Keratinocyte (primary cell): Measurements from ENCODE around the gene SDCCAG8. TPM values are rescaled to one million over a fixed set of nuclear protein-coding genes. Genes with fewer than 3 reads are reported as not detected.
"Not testable (repeated sequence)": the region's sequence is repeated elsewhere in the genome, so short reads cannot be mapped to it uniquely, and the experiment has no call there.

Experiments used
- DNase-seq: peaks from one replicate; pipeline ENCODE4 v3.0.0-alpha.2; 2011; ENCODE audit warnings: low read depth, missing footprints, low spot score
- FAIRE-seq: peaks from 2 replicates; lab custom pipeline; 2011; peaks lifted over from hg19 to GRCh38; lab: Jason Lieb, UNC
- H2AFZ ChIP-seq: 2 replicates; pipeline ENCODE4 v1.6.0; 2012; ENCODE audit warnings: low read length, control low read depth, inconsistent platforms; ENCODE audit not compliant: control insufficient read depth
- H3K27ac ChIP-seq: 2 replicates; pipeline ENCODE4 v1.5.1; 2011; ENCODE audit warnings: low read length; ENCODE audit not compliant: control insufficient read depth, insufficient read depth
- H3K27me3 ChIP-seq: 3 replicates; pipeline ENCODE4 v1.6.0; 2011; ENCODE audit warnings: low read length; ENCODE audit not compliant: control insufficient read depth, insufficient read depth; ENCODE audit errors: extremely low read depth
- H3K36me3 ChIP-seq, 2 experiments: 2 replicates in 1 of 2; 3 replicates in 1 of 2; pipeline ENCODE4 v1.5.1; 2011; ENCODE audit warnings: low read length in 2 of 2, mild to moderate bottlenecking in 1 of 2; ENCODE audit not compliant: control insufficient read depth in 2 of 2, insufficient read depth in 2 of 2; ENCODE audit errors: extremely low read depth in 1 of 2
- H3K4me1 ChIP-seq: 3 replicates; pipeline ENCODE4 v1.5.1; 2011; ENCODE audit warnings: low read length; ENCODE audit not compliant: control insufficient read depth, insufficient read depth; ENCODE audit errors: extremely low read depth
- H3K4me2 ChIP-seq: 3 replicates; pipeline ENCODE4 v1.6.0; 2011; ENCODE audit warnings: low read depth, low read length; ENCODE audit not compliant: control insufficient read depth, insufficient read depth; ENCODE audit errors: extremely low read depth
- H3K4me3 ChIP-seq, 3 experiments: fragments of 200-600 bp in 1 of 3; sonication (generic) in 1 of 3; 2 replicates in 2 of 3; 3 replicates in 1 of 3; pipeline ENCODE4 v1.5.1; 2011 to 2016; ENCODE audit warnings: low read length in 3 of 3, mild to moderate bottlenecking in 3 of 3, control low read depth in 2 of 3, inconsistent platforms in 1 of 3, low read depth in 1 of 3, mixed read lengths in 1 of 3, mixed run types in 1 of 3, moderate library complexity in 1 of 3; ENCODE audit not compliant: control insufficient read depth in 2 of 3, insufficient read depth in 2 of 3; ENCODE audit errors: extremely low read depth in 1 of 3
- H3K79me2 ChIP-seq: 2 replicates; pipeline ENCODE4 v1.6.0; 2012; ENCODE audit warnings: low read length; ENCODE audit not compliant: control insufficient read depth, insufficient read depth
- H3K9ac ChIP-seq: 3 replicates; pipeline ENCODE4 v1.6.0; 2011; ENCODE audit warnings: low read length; ENCODE audit not compliant: control insufficient read depth, insufficient read depth; ENCODE audit errors: extremely low read depth
- H3K9me1 ChIP-seq: 3 replicates; pipeline ENCODE4 v1.6.0; 2011; ENCODE audit warnings: low read length; ENCODE audit not compliant: control insufficient read depth, insufficient read depth; ENCODE audit errors: extremely low read depth
- H3K9me3 ChIP-seq: 2 replicates; pipeline ENCODE4 v1.5.1; 2012; ENCODE audit warnings: low read depth, low read length; ENCODE audit not compliant: control insufficient read depth
- H4K20me1 ChIP-seq: 3 replicates; pipeline ENCODE4 v1.6.0; 2011; ENCODE audit warnings: low read length; ENCODE audit not compliant: control insufficient read depth, insufficient read depth; ENCODE audit errors: extremely low read depth
- EZH2 ChIP-seq: IDR thresholded peaks from one replicate; pipeline ENCODE4 v1.6.1; 2012; ENCODE audit warnings: inconsistent platforms, mild to moderate bottlenecking, low read length, moderate library complexity
- dilution Hi-C: fragments of 300-500 bp; cut with MboI; formaldehyde crosslinking; loops from one replicate; pipeline ENCODE4 v1.7.0; 2020; ENCODE audit warnings: low sequenced_read_pairs; ENCODE audit not compliant: extremely low pct_ligation_motif_present
- polyA plus RNA-seq, 5 experiments: library from polyadenylated mRNA; depleted of rRNA in 3 of 5; stranded (reverse) in 3 of 5; stranded (forward) in 1 of 5; unstranded in 1 of 5; fragments of >200 nt; gene quantifications; 1 replicate in 1 of 5; 2 replicates in 3 of 5; 3 replicates in 1 of 5; pipeline versions ENCODE4 v1.2.1 to v1.2.3, GENCODE V29; 2011 to 2012; ENCODE audit warnings: missing spikeins in 2 of 5, low read depth in 1 of 5, low replicate concordance in 1 of 5
- TF ChIP-seq, protein P1 (sequence below), 3 experiments: IDR thresholded peaks in 1 of 3; conservative IDR thresholded peaks in 1 of 3; optimal IDR thresholded peaks in 1 of 3; 2 replicates in 2 of 3; 3 replicates in 1 of 3; pipeline versions ENCODE3 to v1.5.1; 2011; ENCODE audit warnings: low read length in 3 of 3, mild to moderate bottlenecking in 3 of 3, moderate library complexity in 2 of 3, control low read depth in 1 of 3, inconsistent platforms in 1 of 3; ENCODE audit not compliant: insufficient read depth in 2 of 3; ENCODE audit errors: extremely low read depth in 1 of 3

Gene SDCCAG8
- polyA plus RNA-seq, 1 donor (not counting 4 experiments of a cell fraction or from before 2014, with no cell fraction given) = 61.6 TPM

DNA sequence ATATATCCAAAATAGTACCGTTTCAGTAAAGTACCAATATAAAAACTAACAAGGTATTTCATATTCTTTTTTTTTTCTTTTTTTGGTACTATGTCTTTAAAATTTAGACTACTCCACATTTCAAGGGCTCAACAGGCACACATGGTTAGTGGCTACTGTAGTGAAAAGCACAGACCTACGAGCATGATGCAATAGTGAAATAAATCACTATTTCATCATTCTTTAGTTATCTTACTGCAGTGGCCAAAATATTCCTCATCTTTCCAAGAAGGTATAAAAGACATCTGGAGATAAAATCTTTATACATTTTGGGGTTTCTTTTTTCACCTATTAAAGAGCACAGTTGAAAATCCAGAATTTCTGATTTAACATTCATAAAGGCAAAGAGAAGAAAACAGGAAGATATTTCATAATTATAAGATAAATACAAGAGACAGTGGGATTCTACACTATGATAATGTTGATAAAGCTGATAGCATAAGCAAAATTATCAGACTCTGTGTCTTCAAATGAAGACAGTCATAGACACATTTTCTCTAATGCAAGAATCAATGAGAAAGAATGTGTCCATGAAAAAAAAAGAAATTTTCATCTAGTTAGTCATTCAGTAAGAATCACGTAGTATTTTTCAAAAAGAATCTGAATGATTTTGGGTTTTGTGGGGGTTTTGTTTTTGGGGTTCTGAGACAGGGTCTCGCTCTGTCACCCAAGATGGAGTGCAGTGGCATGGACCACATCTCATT lies 42.6 kb upstream of the SDCCAG8 start:
- no peak for FAIRE-seq
- Histone ChIP-seq H3K9ac (no peak overlapping the region), H3K9me1 (no peaks in the 10 kb centered on the region), H3K4me3 (no peak overlapping the region), H3K36me3 (no peaks in the 10 kb centered on the region), H3K27ac (no peak overlapping the region), H3K27me3 (no peaks in the 10 kb centered on the region), H3K4me2 (peak overlapping the region; percentile 4), H3K79me2 (peaks cover 3% of the 10 kb centered on the region), H3K9me3 (no peaks in the 10 kb centered on the region), H4K20me1 (no peaks in the 10 kb centered on the region), H2AFZ (no peak overlapping the region), H3K4me1 (no peaks in the 10 kb centered on the region)
- no peak for TF ChIP-seq EZH2
- TF ChIP-seq, protein P1, sequence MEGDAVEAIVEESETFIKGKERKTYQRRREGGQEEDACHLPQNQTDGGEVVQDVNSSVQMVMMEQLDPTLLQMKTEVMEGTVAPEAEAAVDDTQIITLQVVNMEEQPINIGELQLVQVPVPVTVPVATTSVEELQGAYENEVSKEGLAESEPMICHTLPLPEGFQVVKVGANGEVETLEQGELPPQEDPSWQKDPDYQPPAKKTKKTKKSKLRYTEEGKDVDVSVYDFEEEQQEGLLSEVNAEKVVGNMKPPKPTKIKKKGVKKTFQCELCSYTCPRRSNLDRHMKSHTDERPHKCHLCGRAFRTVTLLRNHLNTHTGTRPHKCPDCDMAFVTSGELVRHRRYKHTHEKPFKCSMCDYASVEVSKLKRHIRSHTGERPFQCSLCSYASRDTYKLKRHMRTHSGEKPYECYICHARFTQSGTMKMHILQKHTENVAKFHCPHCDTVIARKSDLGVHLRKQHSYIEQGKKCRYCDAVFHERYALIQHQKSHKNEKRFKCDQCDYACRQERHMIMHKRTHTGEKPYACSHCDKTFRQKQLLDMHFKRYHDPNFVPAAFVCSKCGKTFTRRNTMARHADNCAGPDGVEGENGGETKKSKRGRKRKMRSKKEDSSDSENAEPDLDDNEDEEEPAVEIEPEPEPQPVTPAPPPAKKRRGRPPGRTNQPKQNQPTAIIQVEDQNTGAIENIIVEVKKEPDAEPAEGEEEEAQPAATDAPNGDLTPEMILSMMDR (optimal IDR thresholded peaks at IDR 0.05 in 1 of 3, IDR thresholded peaks at IDR 0.05 in 1 of 3, conservative IDR thresholded peaks at IDR 0.05 in 1 of 3; ENCODE audit: extremely low read depth in 1 of 3, insufficient read depth in 2 of 3, low read length in 3 of 3) = no peak
- dilution Hi-C loops = no loop called here
- no peak for DNase-seq

DNA sequence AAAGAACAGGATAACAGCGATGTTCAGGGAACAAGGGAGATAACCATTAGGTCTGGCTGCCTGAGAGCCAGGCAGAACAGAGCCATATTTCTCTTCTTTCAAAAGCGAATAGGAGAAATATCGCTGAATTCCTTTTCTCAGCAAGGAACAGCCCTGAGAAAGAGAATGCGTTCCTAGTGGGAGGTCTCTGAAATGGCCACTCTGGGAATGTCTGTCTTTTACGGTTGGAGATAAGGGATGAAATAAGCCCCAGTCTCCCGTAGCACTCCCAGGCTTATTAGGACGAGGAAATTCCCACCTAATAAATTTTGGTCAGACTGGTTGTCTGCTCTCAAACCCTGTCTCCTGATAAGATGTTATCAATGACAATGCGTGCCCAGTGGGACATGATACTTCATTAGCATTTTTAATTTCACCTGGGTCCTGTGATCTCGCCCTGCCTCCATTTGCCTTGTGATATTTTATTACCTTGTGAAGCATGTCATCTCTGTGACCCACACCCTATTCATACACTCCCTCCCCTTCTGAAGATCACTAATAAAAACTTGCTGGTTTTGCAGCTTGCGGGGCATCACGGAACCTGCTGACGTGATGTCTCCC lies 40.5 kb upstream of the SDCCAG8 start:
- H3K9me3 ChIP-seq, H2AFZ ChIP-seq, H3K36me3 ChIP-seq, dilution Hi-C loops, H3K4me2 ChIP-seq, H3K27me3 ChIP-seq, H3K79me2 ChIP-seq, H3K27ac ChIP-seq, H3K4me3 ChIP-seq, H4K20me1 ChIP-seq, H3K4me1 ChIP-seq, H3K9ac ChIP-seq, H3K9me1 ChIP-seq, DNase-seq, FAIRE-seq: not testable (repeated sequence)
